Dedifferentiated amniotic fluid mesenchymal stem cell (primary cell): Measurements from ENCODE around the gene DRD5.

Source experiments
- DNase-seq: peaks from one replicate; pipeline ENCODE4 v3.0.0-alpha.2; 2016; ENCODE audit errors: extremely low spot score

The DRD5 gene

DNA sequence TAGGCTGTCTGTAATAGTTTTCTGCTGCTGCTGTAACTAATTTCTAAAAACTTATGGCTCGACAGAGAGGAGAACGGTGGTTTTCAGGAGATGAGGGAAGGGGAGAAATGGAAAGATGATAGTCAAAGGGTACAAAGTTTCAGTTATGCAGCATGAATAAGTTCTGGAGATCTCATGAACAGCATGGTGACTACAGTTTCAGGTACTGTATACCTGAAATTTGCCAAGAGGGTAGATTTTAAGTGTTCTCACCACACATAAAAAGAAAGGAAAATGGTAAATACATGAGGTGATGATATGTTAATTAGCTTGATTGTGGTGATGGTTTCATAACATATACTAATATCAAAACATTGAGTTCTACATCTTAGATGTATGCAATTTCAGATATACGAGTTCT lies 34.9 kb downstream of the DRD5 start:
- DNase-seq, result no peak

DNA sequence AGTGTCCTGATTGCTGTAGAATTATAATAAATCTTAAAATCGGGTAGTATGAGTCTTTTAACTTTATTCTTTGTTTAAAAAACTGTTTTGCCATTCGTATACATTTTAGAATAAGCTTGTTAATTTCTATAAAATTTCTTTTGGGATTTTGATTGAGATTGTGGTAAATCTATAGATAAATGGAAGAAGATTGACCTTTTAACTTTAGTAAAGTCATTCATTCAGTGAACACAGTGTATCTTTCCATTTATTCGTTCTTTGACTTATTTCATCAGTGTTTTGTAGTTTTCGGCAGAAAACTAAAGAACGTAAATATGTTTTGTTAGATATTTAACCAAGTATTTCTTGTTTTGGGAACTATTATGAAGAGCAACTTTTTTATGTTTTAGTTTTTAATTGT lies 38.9 kb downstream of the DRD5 start:
- DNase-seq, result no peak

DNA sequence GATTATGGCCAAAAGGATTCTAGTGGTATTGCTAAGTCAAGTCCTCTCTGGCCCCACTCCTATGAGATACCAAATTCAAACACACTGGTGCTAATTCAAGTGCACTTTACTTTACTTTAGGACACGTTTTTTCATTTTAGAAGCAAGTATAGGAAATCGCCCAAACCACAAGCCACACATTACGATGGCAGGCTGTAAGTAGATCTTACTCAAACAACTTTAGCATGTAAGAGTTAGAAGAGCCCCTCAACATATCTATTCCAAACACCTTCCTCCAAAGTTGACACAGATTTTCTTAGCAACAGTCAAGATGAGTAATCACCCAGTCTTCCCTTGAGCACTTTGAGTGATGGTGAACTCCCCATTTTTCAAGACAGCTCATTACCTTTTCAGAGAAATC lies 43.6 kb downstream of the DRD5 start:
- DNase-seq, result no peak

DNA sequence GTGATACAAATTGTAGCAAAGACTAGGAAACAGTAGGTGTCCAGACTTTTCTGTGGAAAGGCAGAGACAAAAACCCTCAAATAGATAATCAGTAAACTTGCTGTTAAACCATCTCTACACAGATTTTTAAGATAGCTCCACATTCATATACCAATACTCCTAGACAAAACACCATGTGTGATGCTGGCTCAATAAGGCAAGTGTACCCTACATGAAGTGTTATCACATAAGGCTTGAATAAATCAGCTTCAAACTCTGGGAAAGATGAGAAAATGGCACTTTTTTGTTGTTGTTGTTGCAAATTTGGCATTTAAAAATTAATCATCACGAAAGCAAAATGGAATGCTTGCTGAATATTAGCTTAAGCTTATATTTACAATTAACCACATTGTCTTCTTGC lies 45.1 kb downstream of the DRD5 start:
- DNase-seq, result no peak

GRCh38 chr4:9832640-9833039 lies 51.2 kb downstream of the DRD5 start:
- no peak for DNase-seq

DNA sequence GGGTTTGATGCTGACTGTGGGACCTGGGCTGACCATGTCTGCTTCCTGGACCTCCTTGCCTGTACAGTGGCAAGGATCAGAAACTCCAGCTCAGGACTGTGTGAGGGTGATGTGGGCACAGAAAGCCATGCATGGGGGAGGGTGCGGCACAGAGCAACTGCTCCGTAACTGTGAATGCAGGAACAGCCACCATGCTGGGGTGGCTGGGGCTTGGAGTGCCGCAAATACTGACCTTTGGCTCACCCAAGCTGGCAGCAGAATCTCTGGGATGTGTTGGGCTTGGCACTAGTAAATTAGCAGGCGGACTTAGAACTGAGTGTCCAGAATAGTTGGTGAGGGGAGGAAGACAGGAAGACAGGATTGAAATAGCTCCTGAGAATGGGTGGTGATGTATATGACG lies 52.0 kb downstream of the DRD5 start:
- no peak for DNase-seq
